ENCODE measurements around the gene BCAM. TPM values are rescaled to one million over a fixed set of nuclear protein-coding genes. Genes with fewer than 3 reads are reported as not detected.

Gene BCAM
- total RNA-seq, 1 experiment from 2014 or later, result 73.0 TPM

GRCh38 chr19:44799627-44800346, 9.1 kb upstream of the BCAM start:
- no peaks in the 10 kb centered on the region for H3K9me3 Mint-ChIP-seq
- Histone ChIP-seq H3K79me1 (ENCODE audit: insufficient read depth, low read depth, low read length, poor library complexity, severe bottlenecking) (no peaks in the 10 kb centered on the region), H2BK20ac (ENCODE audit: low read depth, low read length, poor library complexity, severe bottlenecking) (no peak overlapping the region), H4K8ac (replicated peaks; ENCODE audit: insufficient read length, low read depth, low read length) (no peak overlapping the region), H4K91ac (ENCODE audit: insufficient read length, low read depth, low read length) (no peak overlapping the region), H3K4me2 (ENCODE audit: insufficient read depth, insufficient read length, low read length) (no peak overlapping the region), H4K20me1 (ENCODE audit: control insufficient read depth, insufficient read depth, insufficient read length) (no peaks in the 10 kb centered on the region), H2BK12ac (ENCODE audit: insufficient read length, low read depth, low read length) (no peak overlapping the region), H2BK15ac (ENCODE audit: low read depth, low read length) (no peak overlapping the region), H2BK120ac (ENCODE audit: low read depth, low read length, poor library complexity, severe bottlenecking) (no peak overlapping the region), H3K56ac (ENCODE audit: insufficient read length, low read depth, low read length) (no peak overlapping the region), H3K9me3 (ENCODE audit: control insufficient read depth, low read depth, low read length) (no peaks in the 10 kb centered on the region), H3K27ac (ENCODE audit: insufficient read length, low read depth, low read length) (no peak overlapping the region), H3K23me2 (ENCODE audit: insufficient read length, low read depth, low read length, poor library complexity, severe bottlenecking) (no peaks in the 10 kb centered on the region), H4K5ac (ENCODE audit: insufficient read length, low read depth, low read length) (no peak overlapping the region), H2BK5ac (ENCODE audit: insufficient read length, low read length) (no peak overlapping the region), H2AK5ac (ENCODE audit: insufficient read length, low read length) (no peak overlapping the region), H3K4me1 (ENCODE audit: insufficient read depth, low read length) (peaks cover 3% of the 10 kb centered on the region; the same call in 1 of the 2 replicates), H3K79me2 (ENCODE audit: insufficient read depth, low read length) (no peaks in the 10 kb centered on the region), H3K18ac (ENCODE audit: insufficient read length, low read depth, low read length) (no peak overlapping the region), H2AFZ (ENCODE audit: low read length) (no peak overlapping the region), H3K9ac (ENCODE audit: extremely low read depth, insufficient read length, low read length) (no peak overlapping the region), H3K14ac (ENCODE audit: insufficient read depth, low read length) (no peak overlapping the region), H3K4ac (ENCODE audit: low read depth, low read length) (no peak overlapping the region), H3K27me3 (ENCODE audit: insufficient read depth, low read length) (peaks cover 10% of the 10 kb centered on the region), H3T11ph (ENCODE audit: low read length) (no peak overlapping the region), H3K23ac (ENCODE audit: insufficient read length, low read depth, low read length) (no peak overlapping the region)
- H3K4me3 Mint-ChIP-seq, result peak overlapping the region in 1 of 2 experiments; percentile 31; a peak in 2 of 5 replicates
- TF ChIP-seq CTCF (conservative IDR thresholded peaks at IDR 0.05), result no peak
- H3K4me1 Mint-ChIP-seq, result peaks cover 14 to 25% of the 10 kb centered on the region in 2 experiments
- H3K36me3 Mint-ChIP-seq (ENCODE audit: insufficient read depth in 1 of 3, low read depth in 3 of 3), result peaks cover 21 to 58% (median 43%) of the 10 kb centered on the region in 3 experiments
- H3K27me3 Mint-ChIP-seq (ENCODE audit: low read depth), result peaks cover 25% of the 10 kb centered on the region
- no peak for DNase-seq
- H3K27ac Mint-ChIP-seq, result peak overlapping the region; percentile 23 to 86 (median 69); a peak in 6 of 7 replicates
- WGBS (ENCODE audit: extremely low coverage, insufficient read length, low lambda C conversion rate), result 100% methylated on average over 1 of the region's 10 CpGs

Measured in H9 (cell line).